ENCODE measurements around the gene CAPN11.

GRCh38 chr6:44203955-44204354 lies 45.3 kb downstream of the CAPN11 start:
- TF ChIP-seq TAF1 (IDR thresholded peaks at IDR 0.05; ENCODE audit: borderline replicate concordance, insufficient read depth, low read length): no peak
- no peak for TF ChIP-seq POLR2AphosphoS5 (IDR thresholded peaks at IDR 0.05; ENCODE audit: low read depth, low read length)
- TF ChIP-seq, protein P1, sequence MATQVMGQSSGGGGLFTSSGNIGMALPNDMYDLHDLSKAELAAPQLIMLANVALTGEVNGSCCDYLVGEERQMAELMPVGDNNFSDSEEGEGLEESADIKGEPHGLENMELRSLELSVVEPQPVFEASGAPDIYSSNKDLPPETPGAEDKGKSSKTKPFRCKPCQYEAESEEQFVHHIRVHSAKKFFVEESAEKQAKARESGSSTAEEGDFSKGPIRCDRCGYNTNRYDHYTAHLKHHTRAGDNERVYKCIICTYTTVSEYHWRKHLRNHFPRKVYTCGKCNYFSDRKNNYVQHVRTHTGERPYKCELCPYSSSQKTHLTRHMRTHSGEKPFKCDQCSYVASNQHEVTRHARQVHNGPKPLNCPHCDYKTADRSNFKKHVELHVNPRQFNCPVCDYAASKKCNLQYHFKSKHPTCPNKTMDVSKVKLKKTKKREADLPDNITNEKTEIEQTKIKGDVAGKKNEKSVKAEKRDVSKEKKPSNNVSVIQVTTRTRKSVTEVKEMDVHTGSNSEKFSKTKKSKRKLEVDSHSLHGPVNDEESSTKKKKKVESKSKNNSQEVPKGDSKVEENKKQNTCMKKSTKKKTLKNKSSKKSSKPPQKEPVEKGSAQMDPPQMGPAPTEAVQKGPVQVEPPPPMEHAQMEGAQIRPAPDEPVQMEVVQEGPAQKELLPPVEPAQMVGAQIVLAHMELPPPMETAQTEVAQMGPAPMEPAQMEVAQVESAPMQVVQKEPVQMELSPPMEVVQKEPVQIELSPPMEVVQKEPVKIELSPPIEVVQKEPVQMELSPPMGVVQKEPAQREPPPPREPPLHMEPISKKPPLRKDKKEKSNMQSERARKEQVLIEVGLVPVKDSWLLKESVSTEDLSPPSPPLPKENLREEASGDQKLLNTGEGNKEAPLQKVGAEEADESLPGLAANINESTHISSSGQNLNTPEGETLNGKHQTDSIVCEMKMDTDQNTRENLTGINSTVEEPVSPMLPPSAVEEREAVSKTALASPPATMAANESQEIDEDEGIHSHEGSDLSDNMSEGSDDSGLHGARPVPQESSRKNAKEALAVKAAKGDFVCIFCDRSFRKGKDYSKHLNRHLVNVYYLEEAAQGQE (IDR thresholded peaks at IDR 0.05; ENCODE audit: insufficient read depth in 1 of 2, low read depth in 2 of 2, low read length in 2 of 2): no peak
- TF ChIP-seq SIN3A (IDR thresholded peaks at IDR 0.05; ENCODE audit: borderline replicate concordance, insufficient read depth, low read length): no peak
- TF ChIP-seq FOXP2 (optimal IDR thresholded peaks at IDR 0.05; ENCODE audit: borderline replicate concordance, extremely low read depth, extremely low read length, insufficient read depth): no peak

Data from PFSK-1 (cell line).